Smooth muscle cell (in vitro differentiated cells): ENCODE data around the gene TMTC2. TPM values are rescaled to one million over a fixed set of nuclear protein-coding genes. Genes with fewer than 3 reads are reported as not detected.

ENCODE experiments used
- DNase-seq: peaks from one replicate; lab custom pipeline; 2025; ENCODE audit not compliant: unreplicated experiment; lab: John Stamatoyannopoulos, UW
- H2AFZ ChIP-seq: fragments of 200-600 bp; sonication (generic); 2 replicates; pipeline ENCODE4 v1.6.0; 2016; ENCODE audit warnings: antibody characterized with exemption, low read depth, mild to moderate bottlenecking
- H3F3A ChIP-seq: fragments of 200-600 bp; sonication (generic); 2 replicates; pipeline ENCODE4 v1.6.0; 2017; ENCODE audit warnings: antibody characterized with exemption, low read depth
- H3K27ac ChIP-seq: fragments of 200-600 bp; sonication (generic); 2 replicates; pipeline ENCODE4 v1.5.1; 2016; ENCODE audit warnings: low read depth, mild to moderate bottlenecking
- H3K27me3 ChIP-seq: fragments of 200-600 bp; sonication (generic); 2 replicates; pipeline ENCODE4 v1.6.1; 2016; ENCODE audit warnings: low read depth, mild to moderate bottlenecking
- H3K36me3 ChIP-seq: fragments of 200-600 bp; sonication (generic); 2 replicates; pipeline ENCODE4 v1.5.1; 2016; ENCODE audit warnings: low read depth
- H3K4me1 ChIP-seq: fragments of 200-600 bp; sonication (generic); 2 replicates; pipeline ENCODE4 v1.5.1; 2016; ENCODE audit warnings: low read depth
- H3K4me2 ChIP-seq: fragments of 200-600 bp; sonication (generic); 2 replicates; pipeline ENCODE4 v1.6.0; 2016; ENCODE audit warnings: mild to moderate bottlenecking
- H3K4me3 ChIP-seq: fragments of 200-600 bp; sonication (generic); 2 replicates; pipeline ENCODE4 v1.5.1; 2016; ENCODE audit warnings: mild to moderate bottlenecking
- H3K79me2 ChIP-seq: fragments of 200-600 bp; sonication (generic); 2 replicates; pipeline ENCODE4 v1.6.0; 2016; ENCODE audit warnings: low read depth, mild to moderate bottlenecking
- H3K9ac ChIP-seq: fragments of 200-600 bp; sonication (generic); 2 replicates; pipeline ENCODE4 v1.6.0; 2016; ENCODE audit warnings: low read depth
- H3K9me3 ChIP-seq: fragments of 200-600 bp; sonication (generic); replicated peaks from 2 replicates; pipeline ENCODE4 v1.5.1; 2016; ENCODE audit warnings: low read depth
- H4K20me1 ChIP-seq: fragments of 200-600 bp; sonication (generic); 2 replicates; pipeline ENCODE4 v1.6.0; 2016; ENCODE audit warnings: low read depth
- CTCF ChIP-seq: fragments of 200-600 bp; sonication (generic); IDR thresholded peaks from 2 replicates; pipeline ENCODE4 v1.5.1; 2017; ENCODE audit warnings: borderline replicate concordance, mild to moderate bottlenecking, antibody characterized with exemption; ENCODE audit not compliant: insufficient read depth, poor library complexity, severe bottlenecking
- WGBS: methylation state at CpG from one replicate; pipeline ENCODE4 v1.1.7; 2016; ENCODE audit warnings: low lambda C conversion rate; 5-methylcytosine and 5-hydroxymethylcytosine counted together
- polyA plus RNA-seq: library from polyadenylated mRNA; unstranded; fragments of >200 nt; fragmentation: Nextera tagmentation; extraction: Ambion mirVana; gene quantifications from 2 replicates; pipeline ENCODE4 v1.2.1, GENCODE V29; 2016
- total RNA-seq: library from RNA; depleted of rRNA; stranded (reverse); fragments of >200 nt; gene quantifications from 2 replicates; pipeline ENCODE4 v1.2.3, GENCODE V29; 2014

Gene TMTC2
- total and polyA plus RNA-seq, 2 experiments from 2014 or later: 0.71 to 10.6 TPM

- Histone ChIP-seq H3K9ac (no peak overlapping the region), H3K4me1 (no peaks in the 10 kb centered on the region), H4K20me1 (no peaks in the 10 kb centered on the region), H3K4me2 (no peak overlapping the region), H3K79me2 (no peaks in the 10 kb centered on the region), H3K27ac (no peak overlapping the region), H3K9me3 (no peaks in the 10 kb centered on the region), H2AFZ (no peak overlapping the region), H3K4me3 (no peak overlapping the region), H3K27me3 (no peaks in the 10 kb centered on the region), H3F3A (no peaks in the 10 kb centered on the region), H3K36me3 (no peaks in the 10 kb centered on the region)
- no peak for TF ChIP-seq CTCF
- DNase-seq: no peak
- WGBS: 100% methylated on average over 2 of the region's 2 CpGs
Observed at GRCh38 chr12:83145325-83145840, 458.7 kb downstream of the TMTC2 start.

GRCh38 chr12:83147341-83147740 is 460.6 kb downstream of the TMTC2 start:
- Histone ChIP-seq H3K79me2 (no peaks in the 10 kb centered on the region), H2AFZ (no peak overlapping the region)
- WGBS: 97% methylated on average over 2 of the region's 2 CpGs

GRCh38 chr12:83149987-83150386 is 463.3 kb downstream of the TMTC2 start:
- H3K4me3 ChIP-seq: no peak overlapping the region
- H3K27me3 ChIP-seq: no peaks in the 10 kb centered on the region
- no peak overlapping the region for H2AFZ ChIP-seq
- H3K27ac ChIP-seq: no peak overlapping the region
- no peak overlapping the region for H3K9ac ChIP-seq
- H3K9me3 ChIP-seq: no peaks in the 10 kb centered on the region
- no peaks in the 10 kb centered on the region for H3K79me2 ChIP-seq
- no peaks in the 10 kb centered on the region for H4K20me1 ChIP-seq
- H3K4me2 ChIP-seq: no peak overlapping the region
- no peaks in the 10 kb centered on the region for H3F3A ChIP-seq
- H3K36me3 ChIP-seq: no peaks in the 10 kb centered on the region
- 95% methylated on average over 3 of the region's 3 CpGs for WGBS
- no peaks in the 10 kb centered on the region for H3K4me1 ChIP-seq
- no peak for DNase-seq
- TF ChIP-seq CTCF: no peak

More at GRCh38 chr12:83147341-83147740, 460.6 kb downstream of the TMTC2 start:
- Histone ChIP-seq H3K4me2 (no peak overlapping the region), H4K20me1 (no peaks in the 10 kb centered on the region), H3K27me3 (no peaks in the 10 kb centered on the region), H3K9me3 (no peaks in the 10 kb centered on the region), H3K36me3 (no peaks in the 10 kb centered on the region), H3K9ac (no peak overlapping the region), H3K4me3 (no peak overlapping the region), H3K4me1 (no peaks in the 10 kb centered on the region), H3F3A (no peaks in the 10 kb centered on the region), H3K27ac (no peak overlapping the region)
- TF ChIP-seq CTCF: no peak
- no peak for DNase-seq

- TF ChIP-seq CTCF: no peak
- H3K9ac ChIP-seq: no peak overlapping the region
- H3K36me3 ChIP-seq: no peaks in the 10 kb centered on the region
- H3K9me3 ChIP-seq: no peaks in the 10 kb centered on the region
- H2AFZ ChIP-seq: no peak overlapping the region
- H3K4me3 ChIP-seq: no peak overlapping the region
- no peaks in the 10 kb centered on the region for H3K4me1 ChIP-seq
- no peaks in the 10 kb centered on the region for H4K20me1 ChIP-seq
- no peak for DNase-seq
- no peaks in the 10 kb centered on the region for H3K27me3 ChIP-seq
- H3K79me2 ChIP-seq: no peaks in the 10 kb centered on the region
- H3K27ac ChIP-seq: no peak overlapping the region
- H3F3A ChIP-seq: no peaks in the 10 kb centered on the region
- H3K4me2 ChIP-seq: no peak overlapping the region
- WGBS: 77% methylated on average over 3 of the region's 3 CpGs
Observed at GRCh38 chr12:83150465-83151189, 463.9 kb downstream of the TMTC2 start.
